IgD-negative memory B cell (primary cell): ENCODE results near the gene GRB10. TPM values are rescaled to one million over a fixed set of nuclear protein-coding genes. Genes with fewer than 3 reads are reported as not detected.
"Not testable (repeated sequence)": the region's sequence is repeated elsewhere in the genome, so short reads cannot be mapped to it uniquely, and the experiment has no call there.

Experiments
- H3K27ac Mint-ChIP-seq, 3 donors: one replicate each; pipeline ENCODE4 v1.8.0; 2020 to 2022; ENCODE audit warnings: mild to moderate bottlenecking in 3 of 3, mixed read lengths in 3 of 3, moderate library complexity in 1 of 3
- H3K27me3 Mint-ChIP-seq: one replicate; pipeline ENCODE4 v1.8.0; 2021; ENCODE audit warnings: mixed read lengths
- H3K36me3 Mint-ChIP-seq: one replicate; pipeline ENCODE4 v1.8.0; 2020; ENCODE audit warnings: mild to moderate bottlenecking, mixed read lengths
- H3K4me1 Mint-ChIP-seq, 3 donors: one replicate each; pipeline ENCODE4 v1.8.0; 2020 to 2022; ENCODE audit warnings: mixed read lengths in 3 of 3, mild to moderate bottlenecking in 1 of 3
- H3K4me3 Mint-ChIP-seq, 4 donors: one replicate each; pipeline ENCODE4 v1.8.0; 2020 to 2022; ENCODE audit warnings: mild to moderate bottlenecking in 4 of 4, mixed read lengths in 4 of 4, moderate library complexity in 3 of 4
- H3K9me3 Mint-ChIP-seq, 3 donors: one replicate each; pipeline ENCODE4 v1.8.0; 2020 to 2021; ENCODE audit warnings: mixed read lengths in 3 of 3, mild to moderate bottlenecking in 1 of 3
- polyA plus RNA-seq: library from polyadenylated mRNA; unstranded; fragments of 300-500 nt; fragmentation: Illumina TruSeq; gene quantifications from one replicate; pipeline ENCODE4 v1.2.3, GENCODE V29; 2021

GRB10 gene
- polyA plus RNA-seq, 1 donor from 2014 or later = 0.11 TPM

DNA sequence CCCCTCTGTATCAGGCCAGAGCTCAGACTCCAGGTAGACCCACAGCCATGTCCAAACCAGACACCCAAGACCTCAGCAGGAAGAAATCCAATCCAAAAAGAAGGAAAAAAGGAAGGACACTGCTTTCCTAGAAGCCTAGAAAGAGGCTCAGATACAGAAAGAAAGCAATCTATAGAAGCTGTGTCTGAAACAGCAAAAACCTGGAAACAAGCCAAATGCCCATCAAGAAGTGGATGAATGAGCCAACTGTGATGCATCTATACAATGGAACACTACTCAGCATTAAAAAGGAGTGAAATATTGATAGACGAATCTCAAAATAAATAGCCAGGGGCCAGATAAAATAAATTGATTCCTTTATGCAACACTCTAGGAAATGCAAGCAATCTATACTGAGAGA, 31.6 kb downstream of the GRB10 start:
- peaks cover 0 to 2% (median 0%) of the 10 kb centered on the region in 3 donors for H3K9me3 Mint-ChIP-seq
- H3K36me3 Mint-ChIP-seq = no peaks in the 10 kb centered on the region
- H3K27ac Mint-ChIP-seq = no peak overlapping the region
- no peak overlapping the region for H3K4me3 Mint-ChIP-seq
- no peaks in the 10 kb centered on the region for H3K4me1 Mint-ChIP-seq
- H3K27me3 Mint-ChIP-seq = peaks cover 6% of the 10 kb centered on the region

DNA sequence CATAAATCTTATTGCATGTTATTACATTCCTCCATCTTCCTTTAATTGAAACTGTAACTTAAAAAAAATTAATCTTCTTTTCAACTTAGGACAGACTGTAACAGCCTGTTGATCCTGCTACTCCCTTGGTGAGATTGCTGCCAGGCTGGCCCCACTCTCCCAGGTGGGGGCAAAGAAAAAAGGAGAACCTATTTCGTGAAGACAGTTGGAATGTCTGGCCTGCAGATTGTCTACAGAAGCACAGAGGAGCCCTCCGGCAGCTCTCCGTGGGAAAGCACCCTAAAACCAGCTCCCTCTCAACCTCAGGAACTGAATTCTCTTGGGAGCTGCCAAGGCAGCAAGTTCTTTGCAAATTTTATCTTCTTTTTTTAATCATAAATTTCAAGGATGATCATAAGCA, 32.8 kb downstream of the GRB10 start:
- H3K4me1 Mint-ChIP-seq = no peaks in the 10 kb centered on the region
- H3K4me3 Mint-ChIP-seq = no peak overlapping the region

DNA sequence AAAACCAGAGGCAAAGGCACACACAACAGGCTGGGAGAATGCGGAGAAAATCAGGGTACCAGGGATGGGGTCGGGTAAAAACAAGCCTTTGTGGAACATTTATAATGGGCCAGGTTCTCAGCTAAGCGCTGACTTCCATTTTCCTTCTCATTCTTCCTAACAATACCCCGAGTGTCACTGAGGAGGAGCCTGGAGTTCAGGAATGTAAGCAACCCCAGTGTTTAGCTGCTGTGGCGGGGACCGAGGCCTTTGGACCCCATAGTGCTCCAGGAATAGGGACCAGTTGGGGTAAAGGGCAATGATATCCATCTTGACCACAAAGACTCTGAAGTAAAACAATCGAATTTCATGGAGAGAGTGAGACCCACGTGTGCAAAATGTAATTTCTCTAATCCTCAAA, 34.2 kb downstream of the GRB10 start:
- Mint-ChIP-seq H3K27ac (no peak overlapping the region), H3K9me3 (peaks cover 0 to 2% (median 0%) of the 10 kb centered on the region in 3 donors), H3K4me1 (no peaks in the 10 kb centered on the region), H3K36me3 (no peaks in the 10 kb centered on the region), H3K27me3 (peaks cover 8% of the 10 kb centered on the region), H3K4me3 (no peak overlapping the region)

More for the DNA sequence above, 32.8 kb downstream of the GRB10 start:
- H3K27me3 Mint-ChIP-seq = peaks cover 6% of the 10 kb centered on the region
- H3K9me3 Mint-ChIP-seq = peaks cover 0 to 2% (median 0%) of the 10 kb centered on the region in 3 donors
- no peak overlapping the region for H3K27ac Mint-ChIP-seq
- no peaks in the 10 kb centered on the region for H3K36me3 Mint-ChIP-seq

GRCh38 chr7:50745835-50746234, 36.9 kb downstream of the GRB10 start:
- Mint-ChIP-seq H3K9me3 (peaks cover 0 to 2% (median 0%) of the 10 kb centered on the region in 3 donors), H3K4me3 (no peak overlapping the region), H3K27me3 (peaks cover 8% of the 10 kb centered on the region), H3K27ac (no peak overlapping the region), H3K4me1 (no peaks in the 10 kb centered on the region), H3K36me3 (no peaks in the 10 kb centered on the region)

GRCh38 chr7:50745336-50745735, 37.4 kb downstream of the GRB10 start:
- H3K4me1 Mint-ChIP-seq = no peaks in the 10 kb centered on the region
- peaks cover 8% of the 10 kb centered on the region for H3K27me3 Mint-ChIP-seq
- no peak overlapping the region for H3K27ac Mint-ChIP-seq
- H3K4me3 Mint-ChIP-seq = no peak overlapping the region
- H3K9me3 Mint-ChIP-seq = peaks cover 0 to 2% (median 0%) of the 10 kb centered on the region in 3 donors
- no peaks in the 10 kb centered on the region for H3K36me3 Mint-ChIP-seq

DNA sequence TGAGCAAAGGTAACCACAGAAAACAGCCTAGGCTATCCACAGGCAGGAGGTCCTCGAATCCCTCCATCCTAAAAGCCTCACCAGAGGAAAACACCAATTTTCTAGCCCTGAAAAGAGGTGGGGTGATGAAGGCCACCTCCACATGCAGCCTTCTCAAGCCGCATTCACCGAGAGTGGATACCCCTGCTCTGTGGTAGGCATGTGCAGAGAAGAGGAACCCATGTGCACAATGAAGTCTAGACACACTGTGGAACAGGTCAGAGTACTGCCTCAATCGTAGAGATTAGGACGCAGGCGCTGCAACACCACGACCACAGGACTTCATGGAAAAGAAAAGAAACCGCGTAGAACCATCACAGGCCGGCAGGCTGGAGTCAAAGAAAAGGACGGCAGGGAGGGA, 38.8 kb downstream of the GRB10 start:
- peaks cover 0 to 4% (median 0%) of the 10 kb centered on the region in 3 donors for H3K9me3 Mint-ChIP-seq
- peaks cover 15% of the 10 kb centered on the region for H3K27me3 Mint-ChIP-seq
- H3K36me3 Mint-ChIP-seq = no peaks in the 10 kb centered on the region
- H3K27ac Mint-ChIP-seq = no peak overlapping the region
- peaks cover 2 to 9% (median 4%) of the 10 kb centered on the region in 3 donors for H3K4me1 Mint-ChIP-seq
- no peak overlapping the region for H3K4me3 Mint-ChIP-seq

DNA sequence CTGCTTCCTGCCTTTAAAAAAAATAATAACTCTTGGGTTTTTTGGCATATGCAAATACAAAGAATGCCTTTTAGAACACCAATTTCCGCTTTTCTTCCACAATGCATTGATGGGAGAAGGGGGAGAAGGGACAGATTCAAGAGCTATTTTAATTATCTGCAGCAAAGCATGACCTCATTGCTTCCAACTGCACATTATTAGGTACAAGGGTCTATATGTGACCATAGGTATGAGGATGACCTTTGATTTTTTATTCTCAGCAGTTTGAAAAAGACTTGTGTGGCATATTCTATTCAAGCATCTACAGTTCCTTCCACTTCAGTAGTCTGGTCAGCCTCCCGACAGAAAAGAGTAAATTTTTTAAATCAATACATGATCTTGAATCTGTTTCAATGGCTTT, 39.7 kb downstream of the GRB10 start:
- Mint-ChIP-seq H3K4me3 (no peak overlapping the region), H3K27ac (no peak overlapping the region), H3K4me1 (peaks cover 2 to 9% (median 4%) of the 10 kb centered on the region in 3 donors), H3K9me3 (peaks cover 0 to 2% (median 0%) of the 10 kb centered on the region in 3 donors), H3K36me3 (no peaks in the 10 kb centered on the region), H3K27me3 (peaks cover 15% of the 10 kb centered on the region)

GRCh38 chr7:50742401-50742800, 40.3 kb downstream of the GRB10 start:
- Mint-ChIP-seq H3K4me1 (peaks cover 2 to 9% (median 4%) of the 10 kb centered on the region in 3 donors), H3K4me3 (no peak overlapping the region), H3K27me3 (peaks cover 12% of the 10 kb centered on the region), H3K27ac (no peak overlapping the region), H3K9me3 (peaks cover 0 to 2% (median 0%) of the 10 kb centered on the region in 3 donors), H3K36me3 (no peaks in the 10 kb centered on the region)

DNA sequence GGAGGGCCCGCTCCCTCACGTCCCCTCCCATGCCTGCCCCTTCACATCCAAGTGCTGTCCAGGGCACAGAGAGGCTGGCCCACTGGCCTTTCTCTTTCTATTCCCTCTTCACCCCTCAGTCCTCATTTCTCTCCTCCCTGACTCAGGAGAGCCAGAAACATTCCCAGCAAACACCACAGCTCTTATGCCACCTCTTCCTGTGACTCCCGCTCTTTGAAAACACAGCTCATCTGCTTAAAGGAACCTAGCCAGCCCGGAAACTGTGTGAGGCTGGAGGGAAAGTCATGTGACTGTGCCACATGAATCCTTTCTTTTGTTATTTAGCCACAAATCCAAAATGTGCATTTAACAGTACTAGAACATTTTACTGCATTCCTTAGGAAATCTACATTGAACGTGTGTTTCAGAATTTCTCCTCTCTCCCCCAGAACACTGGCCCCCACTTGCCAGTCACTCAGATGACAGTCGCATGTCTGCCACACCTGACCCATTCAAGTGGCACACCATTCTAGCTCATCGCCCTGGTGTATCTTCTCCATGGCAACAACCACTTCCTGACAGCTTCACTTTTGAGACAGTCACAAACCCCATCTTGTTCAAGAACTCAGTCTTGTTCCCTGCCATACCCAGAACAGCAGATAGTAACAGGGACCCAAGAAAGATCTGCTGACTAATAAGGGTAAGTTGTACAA, 42.8 kb downstream of the GRB10 start:
- Mint-ChIP-seq H3K27ac (peak overlapping the region in 2 of 3 donors; percentile 16 to 43), H3K9me3 (peaks cover 0 to 4% (median 0%) of the 10 kb centered on the region in 3 donors), H3K4me3 (peak overlapping the region in 1 of 4 donors; percentile 24), H3K36me3 (no peaks in the 10 kb centered on the region), H3K4me1 (peaks cover 2 to 9% (median 4%) of the 10 kb centered on the region in 3 donors), H3K27me3 (peaks cover 12% of the 10 kb centered on the region)

DNA sequence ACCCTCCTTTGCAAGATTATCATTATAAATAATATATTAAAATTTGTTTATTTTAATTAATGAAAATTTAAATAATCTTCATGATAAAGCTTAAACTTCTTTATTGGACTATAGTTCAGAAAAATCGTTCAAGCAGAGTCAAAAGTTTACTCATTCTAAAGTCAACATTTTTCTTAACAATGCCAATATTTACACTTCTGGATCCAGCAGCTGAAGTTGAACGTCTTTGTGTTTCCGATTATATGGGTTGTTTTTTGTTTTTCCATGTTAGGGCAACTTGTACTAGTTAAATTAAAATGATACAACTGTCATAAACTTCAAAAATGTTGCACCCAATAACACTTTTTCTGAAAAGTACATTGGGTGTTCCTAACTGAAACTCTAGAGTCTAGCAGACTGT, 43.8 kb downstream of the GRB10 start:
- no peak overlapping the region for H3K4me3 Mint-ChIP-seq
- H3K9me3 Mint-ChIP-seq = peaks cover 0 to 4% (median 0%) of the 10 kb centered on the region in 3 donors
- peaks cover 11% of the 10 kb centered on the region for H3K27me3 Mint-ChIP-seq
- peaks cover 2 to 9% (median 4%) of the 10 kb centered on the region in 3 donors for H3K4me1 Mint-ChIP-seq
- H3K36me3 Mint-ChIP-seq = no peaks in the 10 kb centered on the region
- H3K27ac Mint-ChIP-seq = no peak overlapping the region

DNA sequence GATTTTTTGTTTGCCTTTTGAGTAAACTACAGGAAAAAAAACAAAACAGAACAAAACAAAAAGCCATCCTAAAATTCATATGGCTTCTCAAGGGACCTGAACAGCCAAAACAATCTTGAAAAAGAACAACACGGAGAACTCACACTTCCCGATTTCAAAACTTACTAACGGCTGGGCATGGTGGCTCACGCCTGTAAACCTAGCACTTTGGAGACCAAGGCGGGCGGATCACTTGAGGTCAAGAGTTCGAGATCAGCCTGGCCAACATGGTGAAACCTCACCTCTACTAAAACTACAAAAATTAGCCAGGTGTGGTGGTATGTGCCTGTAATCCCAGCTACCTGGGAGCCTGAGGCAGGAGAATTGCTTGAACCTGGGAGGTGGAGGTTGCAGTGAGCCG, 46.9 kb downstream of the GRB10 start:
- Mint-ChIP-seq H3K27me3 (peaks cover 14% of the 10 kb centered on the region), H3K4me3 (peak overlapping the region in 1 of 4 donors; percentile 30)
- H3K9me3 Mint-ChIP-seq, H3K4me1 Mint-ChIP-seq, H3K36me3 Mint-ChIP-seq, H3K27ac Mint-ChIP-seq: not testable (repeated sequence)

DNA sequence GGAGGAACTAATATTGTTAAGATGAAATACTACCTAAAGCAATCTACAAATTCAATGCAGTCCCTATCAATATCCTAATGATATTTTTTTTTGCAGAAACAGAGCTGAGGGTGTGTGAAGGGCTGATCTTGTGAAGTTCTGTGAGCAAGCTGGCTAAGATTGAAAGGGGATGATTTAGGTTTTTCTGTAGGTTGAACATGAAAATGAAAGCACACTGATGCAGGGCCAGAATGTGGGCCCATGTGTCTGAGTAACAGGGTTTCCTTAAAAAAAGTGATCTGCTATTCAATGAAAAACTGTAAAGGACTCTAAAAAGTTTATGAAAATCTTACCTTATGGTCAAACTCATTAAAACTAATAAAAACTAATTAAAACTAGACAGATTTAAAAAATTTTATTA, 47.4 kb downstream of the GRB10 start:
- Mint-ChIP-seq H3K4me1 (peaks cover 2 to 9% (median 4%) of the 10 kb centered on the region in 3 donors), H3K27me3 (peaks cover 18% of the 10 kb centered on the region), H3K9me3 (peaks cover 0 to 4% (median 0%) of the 10 kb centered on the region in 3 donors), H3K27ac (no peak overlapping the region), H3K36me3 (no peaks in the 10 kb centered on the region), H3K4me3 (no peak overlapping the region)

DNA sequence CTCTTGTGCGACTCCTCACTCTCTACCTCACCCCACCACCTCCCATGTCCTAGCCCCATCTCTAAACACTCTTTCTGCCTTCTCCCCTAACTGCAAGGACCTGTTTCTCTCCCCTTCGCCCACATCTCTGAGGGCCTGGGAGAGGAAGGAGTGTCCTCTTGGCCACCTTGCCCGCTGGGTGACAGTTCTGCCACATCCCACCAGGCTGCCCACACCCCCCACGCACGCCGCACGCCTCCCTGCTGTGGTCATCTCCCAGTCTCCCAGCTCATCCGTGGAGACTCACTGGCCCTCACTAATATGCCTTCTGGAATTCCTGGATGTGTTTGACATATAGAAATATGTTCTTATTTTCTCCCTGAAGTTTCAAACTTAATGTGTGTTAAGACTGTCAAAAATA, 48.5 kb downstream of the GRB10 start:
- Mint-ChIP-seq H3K4me1 (peaks cover 0 to 1% (median 0%) of the 10 kb centered on the region in 3 donors), H3K4me3 (peak overlapping the region in 1 of 4 donors; percentile 54), H3K27ac (no peak overlapping the region), H3K36me3 (no peaks in the 10 kb centered on the region), H3K27me3 (peaks cover 17% of the 10 kb centered on the region), H3K9me3 (peaks cover 0 to 2% (median 0%) of the 10 kb centered on the region in 3 donors)

DNA sequence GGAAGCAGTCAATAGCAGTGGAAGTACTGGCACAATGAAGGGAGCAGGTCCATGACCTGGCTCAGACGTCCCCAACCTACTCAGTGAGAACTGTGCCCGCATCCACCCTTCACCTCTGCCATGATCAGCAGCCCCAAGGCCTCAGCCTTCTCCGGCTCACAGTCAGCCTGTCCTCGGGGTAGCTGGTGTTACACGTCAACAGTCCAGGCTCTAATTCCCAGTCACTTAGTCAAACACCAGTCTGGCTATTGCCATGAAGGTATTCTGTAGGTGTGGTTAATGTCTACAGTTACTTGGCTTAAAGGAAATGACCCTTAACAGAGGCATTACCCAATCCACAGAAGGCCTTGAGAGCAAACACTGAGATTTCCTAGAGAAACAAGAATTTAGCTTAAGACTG, 49.1 kb downstream of the GRB10 start:
- peaks cover 0 to 2% (median 0%) of the 10 kb centered on the region in 3 donors for H3K9me3 Mint-ChIP-seq
- H3K4me1 Mint-ChIP-seq = no peaks in the 10 kb centered on the region
- peaks cover 14% of the 10 kb centered on the region for H3K27me3 Mint-ChIP-seq
- no peak overlapping the region for H3K27ac Mint-ChIP-seq
- H3K36me3 Mint-ChIP-seq = no peaks in the 10 kb centered on the region
- no peak overlapping the region for H3K4me3 Mint-ChIP-seq

DNA sequence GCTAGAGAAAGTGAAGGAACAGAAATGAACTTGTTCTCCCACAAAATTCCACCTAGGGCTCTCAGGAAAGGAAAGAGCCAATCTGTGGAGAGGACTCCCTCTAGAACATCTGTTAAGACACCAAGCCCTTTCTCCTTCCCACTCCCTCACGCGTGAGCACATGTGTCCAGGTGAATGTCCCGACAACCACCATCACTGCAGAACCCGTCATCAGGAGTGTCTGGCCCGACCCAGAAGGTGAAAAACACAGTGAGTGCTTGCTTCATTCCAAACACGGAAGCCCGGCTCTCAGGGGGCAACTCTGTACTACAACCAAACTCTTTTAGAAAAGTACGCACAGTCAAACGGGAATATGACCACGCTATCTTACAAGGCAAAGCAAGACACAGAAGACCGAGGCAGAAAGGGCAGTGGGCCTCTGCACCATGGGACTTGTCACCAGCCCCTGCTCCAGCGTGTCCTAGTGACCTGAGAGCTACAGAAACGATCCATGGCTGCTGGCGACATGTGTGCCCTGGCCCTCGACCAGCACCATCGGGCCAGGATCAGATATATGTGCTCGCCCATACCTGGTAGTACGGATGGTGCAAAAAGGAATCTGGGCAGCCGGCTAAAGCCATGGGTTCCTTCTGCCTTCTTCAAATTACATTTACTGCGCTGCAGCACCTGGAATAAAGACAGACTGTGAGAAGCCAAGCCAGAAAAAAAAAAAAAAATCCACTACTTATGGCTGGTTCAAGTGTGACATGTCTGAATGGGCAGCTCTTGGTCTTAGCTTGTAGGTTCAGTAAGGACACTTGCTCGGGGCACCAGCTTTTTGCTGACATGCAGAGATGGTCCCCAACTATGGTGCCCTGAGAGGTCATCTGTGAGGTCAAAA, 50.8 kb downstream of the GRB10 start:
- no peak overlapping the region for H3K4me3 Mint-ChIP-seq
- H3K4me1 Mint-ChIP-seq = no peaks in the 10 kb centered on the region
- no peaks in the 10 kb centered on the region for H3K9me3 Mint-ChIP-seq
- H3K36me3 Mint-ChIP-seq = no peaks in the 10 kb centered on the region
- peak overlapping the region in 1 of 3 donors; percentile 39 for H3K27ac Mint-ChIP-seq
- peaks cover 14% of the 10 kb centered on the region for H3K27me3 Mint-ChIP-seq
